GM20000 (cell line): ENCODE data around the gene SPIN1.

ENCODE experiments used
- DNase-seq: peaks from one replicate; pipeline ENCODE4 v3.0.0; 2012; ENCODE audit warnings: low spot score
- TF ChIP-seq, protein P1 (sequence below): IDR thresholded peaks from 2 replicates; pipeline ENCODE4 v1.5.1; 2012; ENCODE audit warnings: mild to moderate bottlenecking, control low read depth; ENCODE audit errors: extremely low read depth, missing control alignments

SPIN1 gene

DNA sequence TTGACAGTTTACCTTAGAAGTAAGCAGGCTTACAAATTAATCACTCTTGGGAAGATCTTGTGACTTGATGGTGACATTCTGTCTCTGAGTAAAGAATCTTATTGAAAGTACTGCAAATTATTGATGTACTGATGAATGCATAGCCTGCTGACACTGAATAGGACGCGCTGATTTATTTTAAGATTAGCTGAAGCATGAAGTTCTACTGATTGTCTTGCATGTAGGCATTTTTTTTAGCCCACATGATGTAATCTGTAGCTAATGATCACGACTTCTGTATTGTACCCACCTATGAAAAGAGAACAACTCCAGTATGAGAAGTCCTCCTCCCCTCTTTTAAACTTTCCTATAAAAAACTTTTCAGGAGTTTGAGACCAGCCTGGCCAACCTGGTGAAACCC, 28.3 kb upstream of the SPIN1 start:
- DNase-seq = no peak
- TF ChIP-seq, protein P1, sequence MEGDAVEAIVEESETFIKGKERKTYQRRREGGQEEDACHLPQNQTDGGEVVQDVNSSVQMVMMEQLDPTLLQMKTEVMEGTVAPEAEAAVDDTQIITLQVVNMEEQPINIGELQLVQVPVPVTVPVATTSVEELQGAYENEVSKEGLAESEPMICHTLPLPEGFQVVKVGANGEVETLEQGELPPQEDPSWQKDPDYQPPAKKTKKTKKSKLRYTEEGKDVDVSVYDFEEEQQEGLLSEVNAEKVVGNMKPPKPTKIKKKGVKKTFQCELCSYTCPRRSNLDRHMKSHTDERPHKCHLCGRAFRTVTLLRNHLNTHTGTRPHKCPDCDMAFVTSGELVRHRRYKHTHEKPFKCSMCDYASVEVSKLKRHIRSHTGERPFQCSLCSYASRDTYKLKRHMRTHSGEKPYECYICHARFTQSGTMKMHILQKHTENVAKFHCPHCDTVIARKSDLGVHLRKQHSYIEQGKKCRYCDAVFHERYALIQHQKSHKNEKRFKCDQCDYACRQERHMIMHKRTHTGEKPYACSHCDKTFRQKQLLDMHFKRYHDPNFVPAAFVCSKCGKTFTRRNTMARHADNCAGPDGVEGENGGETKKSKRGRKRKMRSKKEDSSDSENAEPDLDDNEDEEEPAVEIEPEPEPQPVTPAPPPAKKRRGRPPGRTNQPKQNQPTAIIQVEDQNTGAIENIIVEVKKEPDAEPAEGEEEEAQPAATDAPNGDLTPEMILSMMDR = no peak

DNA sequence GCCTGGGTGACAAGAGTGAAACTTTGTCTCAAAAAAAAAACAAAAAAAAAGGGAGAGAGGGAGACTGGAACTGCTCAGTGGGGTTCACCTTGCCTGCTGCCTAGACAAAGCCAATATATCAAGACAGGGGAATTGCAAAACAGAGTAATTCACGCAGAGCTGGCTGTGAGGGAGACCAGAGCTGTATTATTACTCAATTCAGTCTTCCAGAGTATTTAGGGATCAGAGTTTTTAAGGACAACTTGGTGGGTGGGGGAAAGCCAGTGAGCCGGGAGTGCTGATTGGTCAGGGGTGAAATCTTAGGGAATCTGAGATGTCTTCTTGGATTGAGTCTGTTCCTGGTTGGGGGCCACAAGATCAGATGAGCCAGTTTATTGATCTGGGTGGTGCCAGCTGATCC, 25.6 kb upstream of the SPIN1 start:
- TF ChIP-seq, protein P1 = no peak
- DNase-seq = no peak

DNA sequence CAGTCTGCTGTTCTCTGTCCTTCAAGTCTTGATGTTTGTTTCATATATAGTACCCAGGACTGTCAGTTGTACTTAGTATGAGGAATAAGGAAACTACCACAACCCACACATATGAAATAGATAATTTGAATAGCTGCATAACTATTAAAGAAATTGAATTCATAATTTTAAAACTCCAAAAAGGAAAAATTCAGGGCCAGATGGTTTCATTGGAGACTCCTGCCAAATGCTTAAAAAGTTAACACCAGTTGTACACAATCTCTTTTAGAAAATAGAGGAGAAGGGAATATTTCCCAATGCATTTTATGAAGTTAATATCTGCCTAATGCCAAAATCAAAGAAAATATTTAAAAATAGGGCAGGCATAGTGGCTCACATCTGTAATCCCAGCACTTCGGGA, 24.6 kb upstream of the SPIN1 start:
- TF ChIP-seq, protein P1 = no peak

DNA sequence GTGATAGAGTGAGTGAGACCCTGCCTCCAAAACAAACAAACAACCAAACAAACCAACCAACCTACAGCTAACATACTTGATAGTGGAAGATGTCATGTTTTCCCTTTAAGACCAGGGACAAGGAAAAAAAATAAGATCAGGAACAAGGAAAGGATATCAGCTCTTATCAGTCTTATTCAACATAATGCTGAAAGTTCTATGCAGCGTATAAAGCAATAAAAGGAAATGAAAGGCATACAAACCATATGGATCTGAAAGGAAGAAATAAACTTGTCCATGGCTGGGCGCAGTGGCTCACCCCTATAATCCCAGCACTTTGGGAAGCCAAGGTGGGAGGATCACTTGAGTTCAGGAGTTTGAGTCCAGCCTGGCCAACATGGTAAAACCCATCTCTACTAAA, 23.5 kb upstream of the SPIN1 start:
- DNase-seq = no peak
- TF ChIP-seq, protein P1 = no peak

More for the DNA sequence above, 24.6 kb upstream of the SPIN1 start:
- DNase-seq = no peak

DNA sequence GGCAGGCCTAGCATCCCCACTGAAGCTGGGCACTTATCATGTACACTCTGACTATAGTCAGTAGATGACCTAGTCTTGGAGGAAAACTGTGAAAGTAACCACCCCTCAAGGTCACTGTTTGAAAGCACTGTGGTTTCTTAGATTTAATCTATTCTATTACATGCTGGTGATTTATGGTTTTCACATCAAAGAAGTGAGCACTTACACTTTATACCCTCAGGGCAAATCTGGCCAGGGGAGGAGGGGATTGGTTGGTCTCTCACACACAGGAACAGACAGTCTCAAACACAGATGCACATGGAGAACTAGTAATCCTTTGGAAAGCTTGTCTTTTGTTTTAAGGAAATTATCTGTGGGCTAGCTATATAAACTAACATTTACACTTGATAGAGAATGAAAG, 17.9 kb upstream of the SPIN1 start:
- DNase-seq = no peak

GRCh38 chr9:88372103-88372654, 16.1 kb upstream of the SPIN1 start:
- DNase-seq = no peak
- TF ChIP-seq, protein P1 = no peak

More for the DNA sequence above, 17.9 kb upstream of the SPIN1 start:
- TF ChIP-seq, protein P1 = no peak

DNA sequence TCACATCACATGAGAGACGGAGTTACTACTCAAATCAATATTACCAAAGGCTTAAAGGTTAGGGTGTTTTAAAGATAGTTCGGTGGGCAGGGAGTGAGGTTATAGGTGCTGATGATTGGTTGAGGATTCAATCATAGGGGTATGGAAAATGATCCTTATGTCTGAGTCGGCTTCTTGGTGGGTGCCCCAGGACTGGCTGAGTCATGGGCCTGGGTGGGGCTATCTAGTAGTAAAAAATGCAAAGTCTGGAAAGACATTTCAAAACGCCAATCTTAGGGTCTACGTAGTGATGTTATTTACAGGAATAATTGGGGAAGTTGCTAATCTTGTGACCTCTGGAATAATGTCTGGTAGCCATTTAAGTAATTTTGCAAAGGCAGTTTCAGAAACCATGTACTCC, 15.2 kb upstream of the SPIN1 start:
- TF ChIP-seq, protein P1 = no peak

GRCh38 chr9:88378317-88378716, 9.9 kb upstream of the SPIN1 start:
- no peak for DNase-seq
- TF ChIP-seq, protein P1 = no peak

More for the DNA sequence above, 15.2 kb upstream of the SPIN1 start:
- DNase-seq = no peak
